Cardiac septum (tissue), 1 donor: ENCODE measurements around the gene VRK2. TPM values are rescaled to one million over a fixed set of nuclear protein-coding genes. Genes with fewer than 3 reads are reported as not detected.
"Not testable (repeated sequence)": the region's sequence is repeated elsewhere in the genome, so short reads cannot be mapped to it uniquely, and the experiment has no call there.

Experiments used
- DNase-seq: peaks from one replicate; pipeline ENCODE4 v3.0.0-alpha.2; 2020; ENCODE audit warnings: low spot score
- intact Hi-C: fragments of 100-400 bp; cut with DNase I; formaldehyde crosslinking; loops from one replicate; pipeline ENCODE4 v1.14.0; 2022
- total RNA-seq: library from RNA; stranded (reverse); fragmentation: NEBNext Ultra II Directional; extraction: Animal tissue kit (Norgen Biotek cat#: 25700); gene quantifications from one replicate; pipeline ENCODE4 v1.2.1, GENCODE V29; 2021
- donor health status: DM: no; HTN: no; CAD: no.

Gene VRK2
- total RNA-seq, 1 donor from 2014 or later = 20.0 TPM

GRCh38 chr2:58138396-58139030 is 91.9 kb downstream of the VRK2 start:
- intact Hi-C loops = no loop called here

GRCh38 chr2:58140508-58141072 is 94.0 kb downstream of the VRK2 start:
- intact Hi-C loops = no loop called here
- DNase-seq = no peak

More at GRCh38 chr2:58138396-58139030, 91.9 kb downstream of the VRK2 start:
- no peak for DNase-seq

GRCh38 chr2:58145769-58146168 is 99.2 kb downstream of the VRK2 start:
- intact Hi-C loops, DNase-seq: not testable (repeated sequence)

- intact Hi-C loops = no loop called here
- DNase-seq = no peak
Measured at GRCh38 chr2:58146707-58147106, 100.1 kb downstream of the VRK2 start.

- intact Hi-C loops = no loop called here
- no peak for DNase-seq
Measured at GRCh38 chr2:58155160-58155778, 108.7 kb downstream of the VRK2 start.

- intact Hi-C loops = no loop called here
- DNase-seq = no peak
Measured at GRCh38 chr2:58156780-58157179, 110.2 kb downstream of the VRK2 start.

- intact Hi-C loops = no loop called here
- DNase-seq = no peak
Measured at GRCh38 chr2:58157754-58158153, 111.1 kb downstream of the VRK2 start.

- intact Hi-C loops = no loop called here
- no peak for DNase-seq
Measured at GRCh38 chr2:58158481-58158880, 111.9 kb downstream of the VRK2 start.

GRCh38 chr2:58163913-58164312 is 117.3 kb downstream of the VRK2 start:
- intact Hi-C loops = no loop called here

GRCh38 chr2:58168130-58168529 is 121.5 kb downstream of the VRK2 start:
- intact Hi-C loops, DNase-seq: not testable (repeated sequence)

More at GRCh38 chr2:58163913-58164312, 117.3 kb downstream of the VRK2 start:
- no peak for DNase-seq

- intact Hi-C loops, DNase-seq: not testable (repeated sequence)
Measured at GRCh38 chr2:58169845-58170244, 123.2 kb downstream of the VRK2 start.

- DNase-seq, intact Hi-C loops: not testable (repeated sequence)
Measured at GRCh38 chr2:58170334-58170933, 123.8 kb downstream of the VRK2 start.

- DNase-seq, intact Hi-C loops: not testable (repeated sequence)
Measured at GRCh38 chr2:58171831-58172230, 125.2 kb downstream of the VRK2 start.

GRCh38 chr2:58177187-58177586 is 130.6 kb downstream of the VRK2 start:
- intact Hi-C loops = not testable (repeated sequence)

GRCh38 chr2:58180175-58180574 is 133.6 kb downstream of the VRK2 start:
- DNase-seq, intact Hi-C loops: not testable (repeated sequence)

More at GRCh38 chr2:58177187-58177586, 130.6 kb downstream of the VRK2 start:
- not testable (repeated sequence) for DNase-seq

GRCh38 chr2:58180635-58181034 is 134.0 kb downstream of the VRK2 start:
- intact Hi-C loops = no loop called here
- no peak for DNase-seq

- intact Hi-C loops = no loop called here
Measured at GRCh38 chr2:58182527-58182926, 135.9 kb downstream of the VRK2 start.

GRCh38 chr2:58186501-58186900 is 139.9 kb downstream of the VRK2 start:
- no peak for DNase-seq
- intact Hi-C loops = no loop called here

More at GRCh38 chr2:58182527-58182926, 135.9 kb downstream of the VRK2 start:
- DNase-seq = no peak

- intact Hi-C loops, DNase-seq: not testable (repeated sequence)
Measured at GRCh38 chr2:58187022-58187421, 140.4 kb downstream of the VRK2 start.

GRCh38 chr2:58194458-58194857 is 147.9 kb downstream of the VRK2 start:
- intact Hi-C loops = no loop called here

More at GRCh38 chr2:58194458-58194857, 147.9 kb downstream of the VRK2 start:
- no peak for DNase-seq
